H54 (cell line): Measurements from ENCODE around the gene TM2D1.
A peak's percentile ranks its signal among the peaks of the same experiment; 100 is the strongest.

Experiments used
- DNase-seq: peaks from one replicate; pipeline ENCODE4 v3.0.0; 2011; ENCODE audit warnings: low spot score, mixed read lengths; ENCODE audit not compliant: insufficient read length
- FAIRE-seq: peaks from 3 replicates; lab custom pipeline; 2011; peaks lifted over from hg19 to GRCh38; lab: Jason Lieb, UNC
- POLR2A ChIP-seq: IDR thresholded peaks from 2 replicates; pipeline ENCODE4 v1.6.1; 2011; ENCODE audit warnings: low read depth, mild to moderate bottlenecking, low read length

Gene TM2D1

DNA sequence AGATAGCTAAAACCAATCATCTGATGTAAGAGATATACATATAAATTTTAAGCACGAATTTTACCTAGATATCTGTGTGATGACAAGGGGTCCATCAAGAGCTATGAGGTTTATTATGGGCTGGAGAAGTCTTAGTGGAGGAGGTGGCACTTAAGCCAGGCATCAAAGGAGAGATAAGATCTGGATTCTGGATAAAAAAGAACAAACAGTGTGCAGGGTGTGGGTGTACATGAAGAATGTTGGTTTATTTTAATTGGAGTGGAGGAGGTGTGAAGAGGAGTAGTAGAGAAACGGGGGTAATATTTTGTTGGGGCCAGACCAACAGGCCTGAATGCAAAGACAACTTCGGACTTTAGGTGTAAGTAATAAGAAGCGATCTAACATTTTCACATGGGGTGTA lies 80.6 kb downstream of the TM2D1 start:
- no peak for TF ChIP-seq POLR2A
- DNase-seq (no peak), FAIRE-seq (no peak)

- DNase-seq (no peak), FAIRE-seq (no peak)
- no peak for TF ChIP-seq POLR2A
These were observed 82.3 kb downstream of the TM2D1 start for GRCh38 chr1:61642475-61643232.

DNA sequence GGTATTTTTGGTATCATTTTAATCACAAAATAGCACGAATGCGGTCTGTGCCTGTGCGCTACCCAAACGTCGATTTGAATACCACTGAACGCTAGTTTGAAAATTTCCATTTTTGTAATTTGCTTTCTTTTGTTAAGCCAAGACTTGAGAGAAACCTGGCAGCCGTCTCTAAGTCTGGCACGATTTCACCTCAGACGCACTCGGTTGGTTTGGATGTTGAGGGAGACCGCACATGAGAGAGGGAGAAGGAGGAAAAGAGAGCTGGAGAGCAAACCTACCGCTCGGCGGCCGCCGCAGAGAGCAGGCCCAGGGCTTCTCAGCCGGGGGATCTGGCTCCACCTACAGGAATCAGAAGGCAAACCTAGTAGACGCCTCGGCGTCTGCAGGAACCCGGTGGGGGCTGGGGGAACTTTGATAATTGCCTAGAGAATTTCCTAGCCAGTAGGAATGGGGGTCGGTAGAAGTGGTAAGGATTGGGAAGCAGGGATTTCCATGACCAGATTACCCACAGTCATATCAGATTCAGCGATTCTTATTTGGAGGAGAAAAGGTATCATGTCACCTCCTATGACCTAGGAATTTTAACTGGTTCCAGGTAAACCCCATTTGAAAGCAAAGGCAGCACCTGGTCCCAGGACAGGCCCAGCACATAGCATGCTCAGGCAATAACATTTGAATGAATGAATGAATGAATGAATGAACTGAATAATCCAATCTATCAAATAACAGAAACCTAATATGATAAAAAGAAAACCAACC lies 83.2 kb downstream of the TM2D1 start:
- no peak for TF ChIP-seq POLR2A
- DNase-seq (peak; percentile 50), FAIRE-seq (no peak)

DNA sequence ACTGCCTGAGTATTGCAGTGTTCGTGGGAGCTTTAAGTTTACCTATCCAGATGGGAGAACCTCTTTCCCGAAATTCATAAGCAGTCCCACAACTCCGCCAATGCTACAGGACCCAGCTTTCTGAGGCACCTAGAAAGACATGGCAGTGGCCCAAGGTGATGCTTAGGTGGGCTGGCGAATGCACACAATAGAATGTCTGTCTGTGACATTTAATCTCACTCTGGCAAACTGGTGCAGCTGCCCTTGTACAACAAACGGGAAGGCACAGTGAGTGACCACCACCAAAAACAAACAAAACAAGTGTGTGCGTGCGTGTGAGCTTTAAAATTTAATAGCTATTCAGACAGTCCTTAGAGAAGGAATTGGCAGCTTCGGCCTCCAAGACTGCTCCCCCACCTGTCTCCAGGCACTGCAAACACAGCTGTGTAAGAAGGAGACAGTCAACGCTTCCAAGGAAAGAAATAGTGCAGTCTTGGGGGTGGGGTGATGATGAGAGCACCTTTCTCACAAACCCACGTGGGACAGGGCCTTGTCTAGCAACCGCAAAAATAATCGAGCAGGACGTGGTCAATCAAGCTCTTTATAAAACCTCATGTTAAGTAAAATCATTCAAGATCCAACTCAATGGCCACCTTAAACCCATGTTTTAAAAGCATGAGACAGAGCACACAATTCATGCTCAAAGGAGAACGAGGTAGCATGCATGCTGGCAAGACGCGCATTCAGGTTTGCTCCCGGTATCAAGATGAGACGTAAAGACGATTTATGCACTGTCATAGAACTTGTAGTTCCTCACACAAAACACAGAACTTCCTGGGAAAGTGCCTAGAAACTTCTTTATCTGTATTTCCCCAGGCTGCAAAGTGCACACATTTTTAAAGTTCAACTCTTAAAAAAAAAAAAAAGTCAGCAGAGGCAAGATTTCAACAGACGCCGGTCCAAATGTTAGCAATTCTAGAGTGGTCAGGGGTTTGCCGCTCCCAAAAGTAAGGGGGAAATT lies 84.1 kb downstream of the TM2D1 start:
- DNase-seq (no peak), FAIRE-seq (no peak)
- TF ChIP-seq POLR2A: no peak

DNA sequence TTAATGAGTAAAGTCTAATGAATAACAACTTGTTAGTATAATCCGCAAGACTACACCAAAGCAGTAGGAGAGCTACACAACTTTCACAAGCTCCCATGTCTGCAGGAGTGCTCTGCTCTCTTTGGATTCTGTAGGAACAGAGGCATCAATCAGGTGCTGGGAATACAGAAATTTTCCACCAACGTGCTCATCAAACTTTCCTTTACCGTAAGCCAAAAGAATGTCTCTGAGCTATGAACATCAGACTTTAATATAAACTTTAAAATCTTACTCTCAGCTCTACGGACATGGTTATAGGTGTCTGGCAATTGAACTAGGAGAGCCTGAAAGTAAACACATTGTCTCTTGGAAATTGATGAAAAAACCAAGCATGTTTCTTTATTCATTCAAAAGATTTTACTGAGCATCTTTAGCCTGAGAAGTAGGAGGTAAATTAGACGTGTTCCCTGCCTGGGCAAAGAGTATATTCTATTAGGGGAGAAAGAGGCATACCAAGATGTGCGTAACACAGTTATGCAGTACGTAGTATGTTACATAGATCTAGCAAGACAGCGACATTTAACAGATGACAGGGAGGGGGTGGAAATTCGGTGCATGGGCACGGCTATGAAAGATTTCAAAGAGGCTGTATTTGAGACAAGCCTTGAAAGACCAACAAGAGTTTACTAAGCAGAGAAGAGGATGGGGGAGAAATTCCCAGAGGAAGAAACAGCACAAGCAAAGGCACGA lies 85.2 kb downstream of the TM2D1 start:
- no peak for FAIRE-seq
- no peak for DNase-seq
- no peak for TF ChIP-seq POLR2A

DNA sequence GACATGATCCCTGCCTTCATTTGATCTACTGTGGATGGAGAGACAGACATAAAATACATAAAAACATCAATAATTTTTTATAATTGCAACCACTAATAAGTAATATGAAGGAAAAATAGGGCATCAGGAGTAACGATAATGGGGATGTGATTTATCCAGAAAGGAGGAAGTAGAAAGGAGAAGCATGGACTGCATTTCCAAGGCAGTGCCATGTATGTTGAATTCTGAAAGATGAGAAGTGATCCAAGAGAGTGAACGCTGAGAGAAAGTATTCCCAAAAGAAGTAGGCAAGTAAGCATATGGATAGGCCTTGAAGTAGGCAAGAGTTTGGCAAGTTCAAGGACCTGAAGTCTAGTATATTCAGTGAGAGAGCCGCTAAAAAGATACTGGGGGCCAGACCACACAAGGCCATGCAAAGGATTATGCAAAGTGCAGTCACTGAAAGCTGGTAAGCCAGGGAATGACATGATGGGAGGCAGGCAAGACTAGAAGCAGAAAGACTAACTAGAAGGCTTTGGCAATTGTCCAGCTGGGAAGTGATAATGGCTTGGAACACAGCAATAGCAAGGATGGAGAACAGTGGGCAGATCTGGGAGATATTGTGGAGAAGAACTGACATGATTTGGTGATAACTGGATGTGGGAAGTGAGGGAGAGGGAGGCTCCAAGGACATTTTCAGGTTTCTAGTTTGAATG lies 85.9 kb downstream of the TM2D1 start:
- DNase-seq (no peak), FAIRE-seq (no peak)
- no peak for TF ChIP-seq POLR2A

- FAIRE-seq (no peak), DNase-seq (no peak)
- TF ChIP-seq POLR2A: no peak
These were observed 86.6 kb downstream of the TM2D1 start for GRCh38 chr1:61638296-61638695.

DNA sequence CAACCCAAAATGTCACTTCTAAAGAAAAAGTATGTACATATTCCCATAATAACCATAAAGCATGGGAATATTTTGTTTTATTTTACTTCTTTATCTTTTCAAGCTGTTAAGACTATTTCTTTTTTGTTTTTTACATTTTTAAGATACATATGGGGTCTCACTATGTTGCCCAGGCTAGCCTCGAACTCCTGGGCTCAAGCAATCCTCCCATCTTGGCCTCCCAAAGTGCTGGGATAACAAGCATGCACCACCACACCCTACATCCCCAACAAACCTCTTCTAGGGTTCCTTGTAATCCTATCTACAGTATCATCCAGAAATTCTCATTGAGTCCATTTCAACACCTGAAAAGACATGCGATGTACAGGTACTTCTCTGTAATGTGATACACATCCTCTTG lies 87.5 kb downstream of the TM2D1 start:
- TF ChIP-seq POLR2A: no peak
- FAIRE-seq (no peak), DNase-seq (no peak)

- no peak for FAIRE-seq
- DNase-seq: no peak
- TF ChIP-seq POLR2A: no peak
These were observed 88.1 kb downstream of the TM2D1 start for GRCh38 chr1:61636814-61637213.

DNA sequence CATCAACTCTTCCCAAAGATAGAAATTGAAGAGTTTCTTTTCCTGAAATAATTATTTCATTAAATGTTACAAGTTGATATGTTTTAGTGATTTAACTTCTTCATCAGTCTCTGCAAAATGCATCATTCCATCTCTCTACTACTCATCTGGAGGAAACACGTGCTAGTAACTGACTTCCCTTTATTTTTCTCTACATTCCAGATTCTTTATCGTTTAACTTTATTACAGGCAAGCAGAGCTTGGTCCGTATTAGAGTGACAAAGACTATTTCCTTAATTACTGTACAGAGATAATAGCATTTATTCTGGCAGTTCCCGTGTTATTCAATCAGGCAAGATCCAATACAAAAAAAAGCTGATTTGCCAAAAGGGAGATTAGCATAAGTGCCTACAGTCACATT lies 88.6 kb downstream of the TM2D1 start:
- TF ChIP-seq POLR2A: no peak
- DNase-seq (no peak), FAIRE-seq (no peak)

DNA sequence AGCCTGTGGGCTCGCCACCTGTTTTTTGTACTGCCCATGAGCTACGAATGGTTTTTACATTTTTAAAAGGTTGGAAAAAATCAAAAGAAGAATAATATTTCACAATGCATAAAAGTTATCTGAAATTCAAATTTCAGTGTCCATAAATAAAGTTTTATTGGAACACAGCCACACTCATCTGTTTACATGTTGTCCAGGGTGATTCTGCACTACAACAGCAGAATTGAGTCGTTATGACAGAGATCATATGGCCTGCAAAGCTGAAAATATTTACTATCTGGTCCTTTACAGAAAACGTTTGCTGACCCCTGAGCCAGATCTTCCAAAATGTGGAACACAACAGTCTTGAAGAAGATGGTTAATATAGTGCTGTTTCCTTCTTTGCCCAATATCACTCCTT lies 89.4 kb downstream of the TM2D1 start:
- no peak for TF ChIP-seq POLR2A
- DNase-seq: no peak
- no peak for FAIRE-seq

DNA sequence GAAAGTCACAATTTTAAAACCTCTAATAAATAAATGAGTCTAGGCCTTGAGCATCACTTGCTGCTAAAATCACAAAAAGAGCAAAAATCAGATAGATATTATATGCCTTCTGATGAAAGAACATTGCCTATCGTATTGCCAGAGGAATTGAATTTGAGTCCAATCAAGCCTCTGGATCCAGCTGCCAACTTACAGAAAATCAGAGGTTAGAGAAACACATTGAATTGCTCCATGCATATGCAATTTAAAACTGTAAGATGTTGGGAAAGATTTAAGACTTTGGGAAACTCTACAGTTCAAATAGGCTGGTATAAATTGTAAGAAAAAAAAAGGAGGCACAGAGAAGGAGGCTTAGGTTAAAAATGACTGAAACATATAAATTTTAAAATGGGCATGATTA lies 93.5 kb downstream of the TM2D1 start:
- TF ChIP-seq POLR2A: no peak
- FAIRE-seq: no peak
- no peak for DNase-seq
